GM21381 (cell line): ENCODE results near the gene PRPF4.
"Not testable (repeated sequence)": the region's sequence is repeated elsewhere in the genome, so short reads cannot be mapped to it uniquely, and the experiment has no call there.

Experiments used
- ATAC-seq: cut with Tn5 transposase; IDR thresholded peaks from one replicate; pipeline ENCODE4 v1.9.1; 2021; ENCODE audit warnings: mild to moderate bottlenecking, moderate library complexity; ENCODE audit not compliant: unreplicated experiment

Gene PRPF4

DNA sequence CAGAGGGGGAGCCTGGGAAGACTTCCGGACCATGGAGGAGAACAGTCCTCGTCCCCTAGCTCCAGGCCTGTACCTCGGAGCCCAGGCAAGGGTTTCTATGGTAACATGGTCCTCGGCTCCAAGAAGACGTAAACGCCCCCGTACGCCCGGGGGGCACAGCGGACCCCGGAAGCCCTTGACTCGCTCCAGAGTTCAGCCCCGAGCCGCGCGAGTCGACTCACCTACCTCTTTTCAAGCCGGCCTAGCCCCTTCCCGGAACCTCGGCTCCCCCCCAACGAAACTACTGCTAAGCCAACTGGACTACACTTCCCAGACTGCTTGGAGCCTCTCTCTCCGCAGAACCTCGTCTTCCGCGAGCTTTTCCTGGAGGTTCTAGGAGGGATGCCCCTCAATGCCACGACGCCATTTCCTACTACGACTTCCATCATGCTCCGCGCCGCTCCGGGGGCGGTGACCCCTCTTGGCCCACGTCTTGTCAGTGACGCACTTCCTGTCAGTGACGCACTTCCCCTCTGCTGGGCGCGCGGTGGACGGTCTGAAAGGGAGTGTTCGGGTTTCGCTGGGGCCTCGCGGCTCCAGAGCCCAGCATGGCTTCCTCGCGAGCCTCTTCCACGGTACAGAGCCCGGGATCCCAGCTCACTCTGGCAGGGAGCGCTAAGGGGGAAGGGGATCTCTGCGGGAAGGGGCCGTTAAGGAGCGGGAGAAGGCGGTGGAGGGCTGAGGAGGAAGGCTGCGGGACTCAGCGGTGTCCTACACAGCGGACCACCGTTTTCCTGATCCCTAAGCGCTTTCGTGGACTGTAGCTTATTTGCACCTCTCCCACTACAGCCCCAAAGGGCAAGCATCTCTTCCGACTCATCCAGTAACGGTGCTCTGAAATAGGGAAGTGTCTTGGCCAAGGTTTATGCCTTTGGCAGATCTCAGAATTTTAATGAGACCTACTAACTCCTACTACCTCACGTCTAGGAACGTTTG is at the start of gene PRPF4, which contains the start of gene CDC26:
Gene PRPF4, plus strand, starts transcription at position 502 of the 975 bp plus-strand sequence. Its CDS starts 86 bp downstream, at position 588.
Gene CDC26, minus strand, starts transcription at position 416 of the 975 bp plus-strand sequence. CDS start 3,065 bp downstream, outside the sequence.
- ATAC-seq: peak; percentile 98

- no peak for ATAC-seq
Observed at GRCh38 chr9:113227436-113227835, 48.0 kb upstream of the PRPF4 start.

GRCh38 chr9:113228130-113228665 is 47.3 kb upstream of the PRPF4 start:
- ATAC-seq: no peak

- ATAC-seq: no peak
Observed at GRCh38 chr9:113231701-113232100, 43.8 kb upstream of the PRPF4 start.

DNA sequence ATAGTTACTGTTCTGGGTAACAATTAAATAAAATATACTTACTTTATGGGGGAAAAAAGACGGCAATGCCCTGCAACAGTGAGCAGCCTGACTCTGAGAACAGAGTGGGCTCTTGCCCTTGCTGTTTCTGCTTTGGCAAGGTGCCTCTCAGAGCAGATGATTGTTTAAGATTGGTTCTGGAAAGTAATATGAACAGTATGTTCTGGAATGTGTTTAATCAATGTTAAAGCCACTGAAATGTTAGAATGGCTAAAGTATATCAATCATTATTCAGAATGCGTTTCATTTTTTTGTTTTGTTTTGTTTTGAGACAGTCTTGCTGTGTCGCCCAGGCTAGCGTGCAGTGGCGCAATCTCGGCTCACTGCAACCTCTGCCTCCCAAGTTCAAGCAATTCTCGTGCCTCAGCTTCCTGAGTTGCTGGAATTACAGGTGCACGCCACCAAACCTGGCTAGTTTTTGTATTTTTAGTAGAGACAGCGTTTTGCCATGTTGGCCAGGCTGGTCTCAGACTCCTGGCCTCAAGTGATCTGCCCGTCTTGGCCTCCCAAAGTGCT is 39.7 kb upstream of the PRPF4 start:
- ATAC-seq: not testable (repeated sequence)

GRCh38 chr9:113237026-113237425 is 38.4 kb upstream of the PRPF4 start:
- no peak for ATAC-seq

DNA sequence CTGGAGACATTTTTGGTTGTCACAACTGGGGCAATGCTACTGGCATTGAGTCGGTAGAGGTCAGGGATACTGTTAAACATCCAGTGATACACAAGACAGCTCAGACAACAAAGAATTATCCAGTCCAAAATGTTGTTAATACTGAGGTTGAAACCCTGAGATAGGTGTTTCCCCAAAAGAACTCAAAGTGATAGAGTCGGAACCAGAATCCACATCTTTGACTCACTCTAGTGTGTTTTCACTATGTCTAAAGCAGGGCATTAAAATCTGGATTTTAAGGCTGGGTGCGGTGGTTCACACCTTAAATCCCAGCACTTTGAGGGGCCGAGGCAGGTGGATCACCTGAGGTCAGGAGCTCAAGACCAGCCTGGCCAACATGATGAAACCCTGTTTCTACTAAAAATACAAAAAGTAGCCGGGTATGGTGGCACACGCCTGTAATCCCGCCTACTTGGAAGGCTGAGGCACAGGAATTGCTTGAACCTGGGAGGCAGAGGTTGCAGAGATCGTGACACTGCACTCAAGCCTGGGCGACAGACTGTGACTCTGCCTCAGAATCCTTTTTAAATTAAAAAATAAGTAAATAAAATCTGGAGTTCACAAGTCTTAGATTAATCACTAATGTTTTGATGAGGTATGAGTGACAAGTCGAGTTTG is 37.1 kb upstream of the PRPF4 start:
- ATAC-seq: no peak

DNA sequence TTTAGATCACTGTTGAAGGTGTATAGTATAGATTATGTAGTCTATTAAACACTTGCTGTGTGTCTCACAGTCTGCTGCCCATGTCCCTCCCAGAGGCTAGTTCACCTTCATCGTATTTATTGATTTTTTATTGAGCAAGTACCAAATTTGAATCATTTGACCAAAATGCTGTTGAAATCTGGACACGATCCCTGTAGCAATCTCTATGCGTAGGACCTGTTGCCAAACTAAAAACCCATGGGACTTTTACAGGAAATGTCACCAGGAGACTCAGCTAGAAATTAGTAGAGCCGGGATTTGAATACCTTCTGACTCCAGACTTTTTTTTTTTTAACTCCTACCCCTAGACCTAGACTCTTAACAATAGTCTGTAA is 36.6 kb upstream of the PRPF4 start:
- no peak for ATAC-seq

DNA sequence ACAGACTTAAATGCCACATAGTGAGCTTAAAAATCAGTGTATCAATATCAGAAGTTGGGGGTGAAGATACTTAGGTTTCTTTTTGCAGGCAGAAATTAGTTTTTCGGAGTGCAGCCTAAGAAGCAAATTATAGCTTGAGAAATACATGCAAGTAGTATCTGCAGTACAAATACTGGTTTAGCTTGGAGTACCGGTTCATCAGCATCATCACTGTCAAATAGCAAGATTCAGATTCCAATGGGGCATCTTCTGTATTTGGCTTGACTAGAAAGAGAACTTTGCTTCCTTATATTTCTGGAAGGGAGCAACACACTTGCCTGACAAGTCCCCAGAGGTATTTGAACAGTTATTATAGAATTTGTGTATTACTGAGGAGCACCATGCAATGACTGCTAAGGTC is 34.3 kb upstream of the PRPF4 start:
- ATAC-seq: no peak

- no peak for ATAC-seq
Observed at GRCh38 chr9:113244556-113244955, 30.9 kb upstream of the PRPF4 start.

DNA sequence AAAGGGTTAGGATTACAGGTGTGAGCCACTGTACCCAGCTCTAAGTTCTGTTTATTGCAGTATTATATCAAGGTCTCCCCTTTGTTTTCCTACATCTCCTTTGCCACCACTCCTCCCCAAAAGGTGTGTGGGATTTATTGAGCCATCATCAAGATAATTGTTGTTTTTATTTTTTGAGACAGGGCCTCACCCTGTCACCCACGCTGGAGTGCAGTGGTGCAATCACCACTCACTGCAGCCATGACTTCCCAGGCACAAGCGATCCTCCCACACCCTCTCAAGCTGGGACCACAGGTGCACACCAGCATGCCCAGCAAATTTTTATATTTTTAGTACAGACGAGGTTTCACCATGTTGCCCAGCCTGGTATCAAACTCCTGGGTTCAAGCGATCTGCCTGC is 29.6 kb upstream of the PRPF4 start:
- ATAC-seq: no peak

GRCh38 chr9:113246928-113247327 is 28.5 kb upstream of the PRPF4 start:
- no peak for ATAC-seq

GRCh38 chr9:113247640-113248039 is 27.8 kb upstream of the PRPF4 start:
- ATAC-seq: no peak

DNA sequence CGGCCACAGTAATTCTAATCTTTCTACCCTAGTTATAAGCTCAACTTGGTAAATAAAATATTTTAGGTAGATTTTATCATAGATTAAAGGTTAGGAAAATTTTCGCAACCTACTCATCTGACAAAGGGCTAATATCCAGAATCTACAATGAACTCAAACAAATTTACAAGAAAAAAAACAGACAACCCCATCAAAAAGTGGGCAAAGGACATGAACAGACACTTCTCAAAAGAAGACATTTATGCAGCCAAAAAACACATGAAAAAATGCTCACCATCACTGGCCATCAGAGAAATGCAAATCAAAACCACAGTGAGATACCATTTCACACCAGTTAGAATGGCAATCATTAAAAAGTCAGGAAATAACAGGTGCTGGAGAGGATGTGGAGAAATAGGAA is 25.8 kb upstream of the PRPF4 start:
- ATAC-seq: not testable (repeated sequence)

DNA sequence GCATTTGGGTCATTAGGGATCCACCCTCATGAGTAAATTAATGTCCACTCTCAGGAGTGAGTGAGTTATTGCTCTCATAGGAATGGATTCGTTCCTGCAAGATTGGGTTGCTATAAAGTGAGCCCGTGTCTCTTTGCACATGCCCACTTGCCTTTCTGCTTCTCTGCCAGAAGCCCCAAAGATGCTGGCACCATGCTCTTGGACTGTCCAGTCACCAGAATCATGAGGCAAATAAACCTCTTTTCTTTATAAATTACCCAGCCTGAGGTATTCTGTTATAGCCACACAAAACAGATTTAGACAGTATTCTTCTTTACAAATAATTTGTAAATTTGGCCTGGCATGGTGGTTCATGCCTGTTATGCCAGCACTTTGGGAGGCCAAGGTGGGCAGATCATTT is 24.7 kb upstream of the PRPF4 start:
- ATAC-seq: no peak

- ATAC-seq: no peak
Observed at GRCh38 chr9:113254991-113255390, 20.5 kb upstream of the PRPF4 start.

DNA sequence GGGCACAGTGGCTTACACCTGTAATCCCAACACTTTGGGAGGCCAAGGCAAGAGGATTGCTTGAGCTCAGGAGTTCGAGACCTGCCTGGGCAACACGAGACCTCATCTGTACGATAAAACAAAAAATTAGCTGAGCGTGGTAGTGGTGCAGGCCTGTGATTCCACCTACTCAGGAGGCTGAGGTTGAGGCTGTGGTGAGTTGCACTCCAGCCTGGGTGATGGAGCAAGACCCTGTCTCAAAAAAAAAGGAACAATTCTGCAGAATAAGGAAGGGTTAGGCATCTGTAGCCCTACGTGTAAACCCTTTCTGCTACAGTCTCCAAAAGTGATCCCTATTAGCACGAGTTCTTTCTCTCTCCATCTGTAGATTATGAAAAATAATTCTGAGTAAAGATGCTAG is 20.0 kb upstream of the PRPF4 start:
- no peak for ATAC-seq

DNA sequence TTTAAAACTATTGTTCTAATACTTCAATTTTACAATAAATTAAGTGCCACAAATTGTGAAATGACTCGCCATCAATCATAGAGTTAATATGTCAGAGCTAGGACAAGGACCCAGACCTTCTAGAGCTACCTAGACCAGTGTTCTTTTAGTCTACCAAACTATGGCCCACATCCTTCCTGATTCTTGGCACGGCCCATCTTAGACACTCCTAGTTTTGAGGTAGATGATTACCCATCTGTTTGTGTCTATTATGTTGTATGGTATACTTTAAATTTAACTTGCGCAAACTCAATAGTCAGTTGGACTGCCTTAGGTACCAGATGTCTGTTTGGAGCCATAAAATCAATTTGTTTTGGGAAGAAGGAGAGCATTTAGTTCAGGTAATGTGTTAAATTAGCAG is 17.6 kb upstream of the PRPF4 start:
- no peak for ATAC-seq

- no peak for ATAC-seq
Observed at GRCh38 chr9:113258282-113258681, 17.2 kb upstream of the PRPF4 start.

GRCh38 chr9:113261917-113262671 is 13.4 kb upstream of the PRPF4 start:
- no peak for ATAC-seq

DNA sequence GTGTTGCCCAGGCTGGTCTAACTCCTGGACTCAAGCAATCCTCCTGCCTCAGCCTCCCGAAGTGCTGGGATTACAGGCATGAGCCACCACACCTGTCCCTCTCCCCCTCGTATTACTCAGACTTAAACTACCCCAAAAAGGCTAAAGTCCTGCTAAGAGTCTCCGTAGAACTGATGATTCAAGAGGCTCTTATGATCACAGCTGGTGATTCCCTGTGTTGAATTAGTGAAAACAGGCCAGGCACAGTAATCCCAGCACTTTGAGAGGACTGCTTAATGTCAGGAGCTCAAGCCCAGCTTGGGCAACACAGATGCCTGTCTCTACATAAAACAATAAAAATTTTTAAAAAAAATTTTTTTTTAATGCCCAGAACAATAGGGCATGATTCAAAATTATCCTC is 9.3 kb upstream of the PRPF4 start:
- ATAC-seq: no peak
